Adrenal gland (tissue), 5 donors: ENCODE data around the gene UBXN6.

Experiments used
- POLR2A ChIP-seq, 2 donors: fragments of 450-650 bp; IDR thresholded peaks; one replicate each; pipeline ENCODE4 v1.6.1; 2017; ENCODE audit warnings: antibody characterized with exemption in 2 of 2, mild to moderate bottlenecking in 2 of 2, moderate library complexity in 1 of 2
- TF ChIP-seq, protein P1 (sequence below), 6 experiments: fragments of 450-650 bp in 4 of 6; fragments of 200-600 bp in 2 of 6; sonication (generic) in 1 of 6; IDR thresholded peaks; 1 replicate in 5 of 6; 2 replicates in 1 of 6; pipeline versions ENCODE4 v1.5.1 to v1.8.0; 2016 to 2021; ENCODE audit warnings: antibody characterized with exemption in 6 of 6, mild to moderate bottlenecking in 2 of 6, moderate library complexity in 1 of 6
- donor health status: DM: no; HTN: no; CAD: no.

DNA sequence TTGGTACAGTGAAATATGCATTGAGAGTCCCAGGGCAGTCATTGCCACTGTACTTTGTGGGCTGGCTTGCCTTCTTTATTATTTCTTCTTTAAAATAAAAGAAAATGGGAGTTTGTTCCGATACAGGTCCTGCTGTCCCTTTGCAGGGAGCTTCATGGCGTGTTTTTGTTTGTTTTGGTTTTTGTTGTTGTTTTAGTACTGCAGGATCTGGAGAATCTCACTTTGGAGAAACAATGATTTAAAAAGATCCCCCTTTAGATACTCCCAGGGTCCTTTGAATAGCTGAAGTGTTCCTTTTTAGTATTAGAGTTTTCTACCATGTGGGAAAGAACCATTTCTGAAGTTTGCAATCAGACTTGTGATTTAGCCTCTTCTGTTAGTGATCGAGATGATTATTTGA lies 44.0 kb downstream of the UBXN6 start:
- TF ChIP-seq POLR2A (IDR thresholded peaks at IDR 0.05), result no peak
- TF ChIP-seq, protein P1, sequence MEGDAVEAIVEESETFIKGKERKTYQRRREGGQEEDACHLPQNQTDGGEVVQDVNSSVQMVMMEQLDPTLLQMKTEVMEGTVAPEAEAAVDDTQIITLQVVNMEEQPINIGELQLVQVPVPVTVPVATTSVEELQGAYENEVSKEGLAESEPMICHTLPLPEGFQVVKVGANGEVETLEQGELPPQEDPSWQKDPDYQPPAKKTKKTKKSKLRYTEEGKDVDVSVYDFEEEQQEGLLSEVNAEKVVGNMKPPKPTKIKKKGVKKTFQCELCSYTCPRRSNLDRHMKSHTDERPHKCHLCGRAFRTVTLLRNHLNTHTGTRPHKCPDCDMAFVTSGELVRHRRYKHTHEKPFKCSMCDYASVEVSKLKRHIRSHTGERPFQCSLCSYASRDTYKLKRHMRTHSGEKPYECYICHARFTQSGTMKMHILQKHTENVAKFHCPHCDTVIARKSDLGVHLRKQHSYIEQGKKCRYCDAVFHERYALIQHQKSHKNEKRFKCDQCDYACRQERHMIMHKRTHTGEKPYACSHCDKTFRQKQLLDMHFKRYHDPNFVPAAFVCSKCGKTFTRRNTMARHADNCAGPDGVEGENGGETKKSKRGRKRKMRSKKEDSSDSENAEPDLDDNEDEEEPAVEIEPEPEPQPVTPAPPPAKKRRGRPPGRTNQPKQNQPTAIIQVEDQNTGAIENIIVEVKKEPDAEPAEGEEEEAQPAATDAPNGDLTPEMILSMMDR (IDR thresholded peaks at IDR 0.05), result no peak
